B cell (primary cell): ENCODE results near the gene BMP7. TPM values are rescaled to one million over a fixed set of nuclear protein-coding genes. Genes with fewer than 3 reads are reported as not detected.

Experiments
- ATAC-seq: fragments of 200-7000 bp; cut with Tn5 transposase; one replicate; pipeline ENCODE4 v1.10.0; 2021; ENCODE audit warnings: low read depth, mild to moderate bottlenecking, moderate number of reproducible peaks, moderate library complexity
- CTCF ChIA-PET: fragments of 350-600 bp; sonication (Branson Sonifier 250); formaldehyde crosslinking; loops from one replicate; lab custom pipeline; 2021; ENCODE audit warnings: antibody characterized with exemption, inconsistent platforms; lab: Charles Lee
- POLR2A ChIA-PET: fragments of 350-600 bp; sonication (Branson Sonifier 250); formaldehyde crosslinking; loops from one replicate; lab custom pipeline; 2021; ENCODE audit warnings: antibody characterized with exemption; lab: Charles Lee
- DNase-seq: peaks from one replicate; pipeline ENCODE4 v3.0.0; 2013
- H2AFZ ChIP-seq: 2 replicates; pipeline ENCODE4 v1.6.1; 2012; ENCODE audit warnings: mild to moderate bottlenecking, low read depth, low read length; ENCODE audit not compliant: insufficient read depth, poor library complexity, severe bottlenecking
- H3K27ac ChIP-seq, 2 donors: 1 replicate in 1 of 2; 2 replicates in 1 of 2; pipeline ENCODE4 v1.5.1; 2012 to 2013; ENCODE audit warnings: low read length in 2 of 2, mild to moderate bottlenecking in 2 of 2, moderate library complexity in 1 of 2
- H3K27me3 ChIP-seq, 4 experiments: fragments of 200-600 bp in 1 of 4; sonication (generic) in 1 of 4; replicated peaks in 1 of 4; 1 replicate in 2 of 4; 2 replicates in 2 of 4; pipeline versions ENCODE4 v1.6.1 to v1.7.0; 2013 to 2016; ENCODE audit warnings: low read length in 3 of 4, mild to moderate bottlenecking in 2 of 4, mixed read lengths in 1 of 4, moderate library complexity in 1 of 4; ENCODE audit not compliant: insufficient read depth in 4 of 4, control insufficient read depth in 3 of 4; ENCODE audit errors: control extremely low read depth in 1 of 4
- H3K36me3 ChIP-seq, 2 experiments: replicated peaks in 1 of 2; 1 replicate in 1 of 2; 2 replicates in 1 of 2; pipeline versions ENCODE4 v1.6.1 to v1.7.1; 2013; ENCODE audit warnings: low read length in 1 of 2; ENCODE audit not compliant: insufficient read depth in 2 of 2, control insufficient read depth in 1 of 2; ENCODE audit errors: control extremely low read depth in 1 of 2, extremely low read depth in 1 of 2
- H3K4me1 ChIP-seq, 2 donors: fragments of 200-600 bp in 1 of 2; sonication (generic) in 1 of 2; 1 replicate in 1 of 2; 2 replicates in 1 of 2; pipeline versions ENCODE4 v1.5.1 to v1.6.1; 2013 to 2017; ENCODE audit warnings: low read length in 2 of 2; ENCODE audit not compliant: control insufficient read depth in 2 of 2, insufficient read depth in 2 of 2
- H3K4me2 ChIP-seq: replicated peaks from 2 replicates; pipeline ENCODE3; 2012; ENCODE audit warnings: mild to moderate bottlenecking, low read depth, low read length; ENCODE audit not compliant: poor library complexity, severe bottlenecking
- H3K4me3 ChIP-seq, 5 experiments: fragments of 200-600 bp in 1 of 5; sonication (generic) in 1 of 5; 1 replicate in 3 of 5; 2 replicates in 2 of 5; pipeline versions ENCODE4 v1.5.1 to v1.7.0; 2011 to 2016; ENCODE audit warnings: low read length in 4 of 5, mild to moderate bottlenecking in 4 of 5, low read depth in 2 of 5, control low read depth in 1 of 5, moderate library complexity in 1 of 5; ENCODE audit not compliant: insufficient read depth in 1 of 5; ENCODE audit errors: control extremely low read depth in 1 of 5, extremely low read depth in 1 of 5
- H3K79me2 ChIP-seq: fragments of 200-600 bp; sonication (generic); one replicate; pipeline ENCODE4 v1.6.0; 2016; ENCODE audit warnings: low read length; ENCODE audit not compliant: control insufficient read depth, insufficient read depth
- H3K9ac ChIP-seq: fragments of 200-600 bp; sonication (generic); 2 replicates; pipeline ENCODE4 v1.6.1; 2017; ENCODE audit warnings: mild to moderate bottlenecking, low read length, moderate library complexity
- H3K9me3 ChIP-seq, 3 donors: one replicate each; pipeline versions ENCODE4 v1.6.1 to v1.7.1; 2013; ENCODE audit warnings: low read length in 2 of 3; ENCODE audit not compliant: control insufficient read depth in 2 of 3, insufficient read depth in 1 of 3; ENCODE audit errors: control extremely low read depth in 1 of 3
- H4K20me1 ChIP-seq: 2 replicates; pipeline ENCODE4 v1.6.0; 2012; ENCODE audit warnings: mild to moderate bottlenecking, low read length; ENCODE audit not compliant: insufficient read depth, control insufficient read depth, poor library complexity, severe bottlenecking
- H3K27ac Mint-ChIP-seq: one replicate; pipeline ENCODE4 v1.8.0; 2021; ENCODE audit warnings: mixed read lengths
- H3K27me3 Mint-ChIP-seq: one replicate; pipeline ENCODE4 v1.8.0; 2021; ENCODE audit warnings: mixed read lengths
- H3K4me1 Mint-ChIP-seq: one replicate; pipeline ENCODE4 v1.8.0; 2021; ENCODE audit warnings: mixed read lengths
- H3K4me3 Mint-ChIP-seq: one replicate; pipeline ENCODE4 v1.8.0; 2021; ENCODE audit warnings: mixed read lengths
- H3K9me3 Mint-ChIP-seq: one replicate; pipeline ENCODE4 v1.8.0; 2022; ENCODE audit warnings: mixed read lengths; ENCODE audit not compliant: insufficient read depth
- CTCF ChIP-seq: fragments of 200-600 bp; IDR thresholded peaks from one replicate; pipeline ENCODE4 v1.8.0; 2022; ENCODE audit warnings: antibody characterized with exemption, mild to moderate bottlenecking
- EZH2 ChIP-seq: IDR thresholded peaks from 2 replicates; pipeline ENCODE4 v1.6.1; 2012; ENCODE audit warnings: borderline replicate concordance, low read depth, mild to moderate bottlenecking, moderate library complexity, low read length; ENCODE audit not compliant: insufficient read depth, poor library complexity, severe bottlenecking
- WGBS: methylation state at CpG from one replicate; pipeline ENCODE4 v1.1.5; 2013; ENCODE audit warnings: missing lambda C conversion rate; ENCODE audit not compliant: insufficient coverage; 5-methylcytosine and 5-hydroxymethylcytosine counted together
- intact Hi-C: fragments of 100-400 bp; cut with micrococcal nuclease; formaldehyde crosslinking; loops from one replicate; pipeline ENCODE4 v1.10.0; 2022
- polyA plus RNA-seq: library from polyadenylated mRNA; depleted of rRNA; stranded (reverse); fragments of >200 nt; gene quantifications from 2 replicates; pipeline ENCODE4 v1.2.3, GENCODE V29; 2012
- total RNA-seq, 2 donors: library from RNA; stranded (reverse); fragments of 120-200 nt in 1 of 2; gene quantifications; 1 replicate in 1 of 2; 2 replicates in 1 of 2; pipeline versions ENCODE4 v1.2.3 to v1.2.4, GENCODE V29; 2013 to 2022

Gene BMP7
- total and polyA plus RNA-seq, 2 donors (not counting 1 experiment from before 2014, with no cell fraction given): not detected

- Histone ChIP-seq H3K27ac (no peak overlapping the region), H2AFZ (no peak overlapping the region), H3K27me3 (no peaks in the 10 kb centered on the region), H3K79me2 (no peaks in the 10 kb centered on the region), H3K9me3 (peaks cover 0 to 22% (median 0%) of the 10 kb centered on the region in 3 donors), H3K4me1 (no peaks in the 10 kb centered on the region), H3K4me3 (no peak overlapping the region), H3K9ac (no peak overlapping the region), H4K20me1 (no peaks in the 10 kb centered on the region), H3K4me2 (no peak overlapping the region), H3K36me3 (no peaks in the 10 kb centered on the region)
- intact Hi-C loops: no loop called here
- Mint-ChIP-seq H3K27ac (no peak overlapping the region), H3K27me3 (peaks cover 15% of the 10 kb centered on the region), H3K4me1 (no peaks in the 10 kb centered on the region), H3K9me3 (no peaks in the 10 kb centered on the region), H3K4me3 (no peak overlapping the region)
- DNase-seq: no peak
- CTCF ChIA-PET: no interaction called here
- WGBS: 83% methylated on average over 1 of the region's 1 CpG
- ATAC-seq: no peak
- no peak for TF ChIP-seq EZH2
- TF ChIP-seq CTCF: no peak
- POLR2A ChIA-PET: no interaction called here
Measured at GRCh38 chr20:57150559-57150958, 115.9 kb downstream of the BMP7 start.

GRCh38 chr20:57148263-57148662 is 118.2 kb downstream of the BMP7 start:
- CTCF ChIA-PET: no interaction called here
- H3K4me1 Mint-ChIP-seq: no peaks in the 10 kb centered on the region
- H3K4me3 ChIP-seq: no peak overlapping the region
- no peak overlapping the region for H3K4me3 Mint-ChIP-seq
- H3K27me3 ChIP-seq: no peaks in the 10 kb centered on the region
- H4K20me1 ChIP-seq: no peaks in the 10 kb centered on the region
- no peak overlapping the region for H2AFZ ChIP-seq
- H3K27ac Mint-ChIP-seq: no peak overlapping the region
- no peak overlapping the region for H3K27ac ChIP-seq
- H3K4me1 ChIP-seq: no peaks in the 10 kb centered on the region
- no peak overlapping the region for H3K9ac ChIP-seq
- H3K79me2 ChIP-seq: no peaks in the 10 kb centered on the region
- POLR2A ChIA-PET: no interaction called here
- no peaks in the 10 kb centered on the region for H3K9me3 Mint-ChIP-seq
- peaks cover 0 to 22% (median 0%) of the 10 kb centered on the region in 3 donors for H3K9me3 ChIP-seq
- no peak overlapping the region for H3K4me2 ChIP-seq
- ATAC-seq: no peak
- 59% methylated on average over 13 of the region's 13 CpGs for WGBS
- no peak for DNase-seq
- peaks cover 17% of the 10 kb centered on the region for H3K27me3 Mint-ChIP-seq
- no peaks in the 10 kb centered on the region for H3K36me3 ChIP-seq
- TF ChIP-seq CTCF: no peak
- no peak for TF ChIP-seq EZH2
- intact Hi-C loops: no loop called here
